ENCODE results near the gene CD99L2.

The CD99L2 gene

GRCh38 chrX:150856785-150857184 lies 41.7 kb downstream of the CD99L2 start:
- no peaks in the 10 kb centered on the region for H3K27me3 ChIP-seq (ENCODE audit: control insufficient read depth in 1 of 2, insufficient read depth in 2 of 2, low read length in 2 of 2)
- no peak overlapping the region for H3K27ac ChIP-seq (ENCODE audit: low read length)
- no peak overlapping the region for H3K9ac ChIP-seq (ENCODE audit: low read length in 2 of 2)
- H3K4me3 ChIP-seq (ENCODE audit: low read length in 2 of 2) = no peak overlapping the region
- H3K9me3 ChIP-seq (ENCODE audit: control insufficient read depth in 2 of 2, low read length in 2 of 2) = no peaks in the 10 kb centered on the region
- H3K4me1 ChIP-seq (ENCODE audit: control insufficient read depth, insufficient read depth, low read length) = no peaks in the 10 kb centered on the region
- H3K36me3 ChIP-seq (ENCODE audit: control insufficient read depth in 2 of 2, insufficient read depth in 2 of 2, low read length in 2 of 2) = no peaks in the 10 kb centered on the region

GRCh38 chrX:150856101-150856500 lies 42.4 kb downstream of the CD99L2 start:
- Histone ChIP-seq H3K9me3 (ENCODE audit: control insufficient read depth in 2 of 2, low read length in 2 of 2) (no peaks in the 10 kb centered on the region), H3K4me3 (ENCODE audit: low read length in 2 of 2) (no peak overlapping the region), H3K4me1 (ENCODE audit: control insufficient read depth, insufficient read depth, low read length) (no peaks in the 10 kb centered on the region), H3K27me3 (ENCODE audit: control insufficient read depth in 1 of 2, insufficient read depth in 2 of 2, low read length in 2 of 2) (no peaks in the 10 kb centered on the region), H3K36me3 (ENCODE audit: control insufficient read depth in 2 of 2, insufficient read depth in 2 of 2, low read length in 2 of 2) (no peaks in the 10 kb centered on the region), H3K9ac (ENCODE audit: low read length in 2 of 2) (no peak overlapping the region), H3K27ac (ENCODE audit: low read length) (no peak overlapping the region)

- Histone ChIP-seq H3K27me3 (ENCODE audit: control insufficient read depth in 1 of 2, insufficient read depth in 2 of 2, low read length in 2 of 2) (no peaks in the 10 kb centered on the region), H3K4me1 (ENCODE audit: control insufficient read depth, insufficient read depth, low read length) (no peaks in the 10 kb centered on the region), H3K9ac (ENCODE audit: low read length in 2 of 2) (no peak overlapping the region), H3K4me3 (ENCODE audit: low read length in 2 of 2) (no peak overlapping the region), H3K27ac (ENCODE audit: low read length) (no peak overlapping the region), H3K36me3 (ENCODE audit: control insufficient read depth in 2 of 2, insufficient read depth in 2 of 2, low read length in 2 of 2) (no peaks in the 10 kb centered on the region), H3K9me3 (ENCODE audit: control insufficient read depth in 2 of 2, low read length in 2 of 2) (no peaks in the 10 kb centered on the region)
Observed at GRCh38 chrX:150854856-150855255, 43.6 kb downstream of the CD99L2 start.

GRCh38 chrX:150849996-150850720 lies 48.3 kb downstream of the CD99L2 start:
- no peaks in the 10 kb centered on the region for H3K27me3 ChIP-seq (ENCODE audit: control insufficient read depth in 1 of 2, insufficient read depth in 2 of 2, low read length in 2 of 2)
- no peak overlapping the region for H3K9ac ChIP-seq (ENCODE audit: low read length in 2 of 2)
- no peak overlapping the region for H3K4me3 ChIP-seq (ENCODE audit: low read length in 2 of 2)
- H3K27ac ChIP-seq (ENCODE audit: low read length) = no peak overlapping the region
- no peaks in the 10 kb centered on the region for H3K36me3 ChIP-seq (ENCODE audit: control insufficient read depth in 2 of 2, insufficient read depth in 2 of 2, low read length in 2 of 2)
- no peaks in the 10 kb centered on the region for H3K4me1 ChIP-seq (ENCODE audit: control insufficient read depth, insufficient read depth, low read length)
- no peaks in the 10 kb centered on the region for H3K9me3 ChIP-seq (ENCODE audit: control insufficient read depth in 2 of 2, low read length in 2 of 2)

DNA sequence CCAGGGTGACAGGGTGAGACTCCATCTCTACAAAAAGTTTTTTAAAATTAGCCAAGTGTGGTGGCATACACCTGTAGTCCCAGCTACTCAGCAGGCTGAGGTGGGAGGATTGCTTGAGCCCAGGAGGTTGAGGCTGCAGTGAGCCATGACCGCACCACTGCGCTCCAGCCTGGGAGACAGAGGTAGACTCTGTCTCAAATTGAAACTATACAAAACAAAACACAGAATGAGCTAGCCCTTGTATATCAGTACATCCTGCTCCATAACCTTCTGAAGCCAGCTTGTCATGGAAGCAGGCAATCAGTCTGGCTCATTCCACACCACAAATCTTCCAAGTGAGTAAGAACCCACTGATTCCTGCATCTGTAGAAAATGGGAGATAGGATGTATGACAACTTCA lies 49.0 kb downstream of the CD99L2 start:
- H3K27me3 ChIP-seq (ENCODE audit: control insufficient read depth in 1 of 2, insufficient read depth in 2 of 2, low read length in 2 of 2) = no peaks in the 10 kb centered on the region
- H3K27ac ChIP-seq (ENCODE audit: low read length) = no peak overlapping the region
- no peaks in the 10 kb centered on the region for H3K9me3 ChIP-seq (ENCODE audit: control insufficient read depth in 2 of 2, low read length in 2 of 2)
- no peak overlapping the region for H3K9ac ChIP-seq (ENCODE audit: low read length in 2 of 2)
- H3K4me3 ChIP-seq (ENCODE audit: low read length in 2 of 2) = no peak overlapping the region
- no peaks in the 10 kb centered on the region for H3K4me1 ChIP-seq (ENCODE audit: control insufficient read depth, insufficient read depth, low read length)
- no peaks in the 10 kb centered on the region for H3K36me3 ChIP-seq (ENCODE audit: control insufficient read depth in 2 of 2, insufficient read depth in 2 of 2, low read length in 2 of 2)

DNA sequence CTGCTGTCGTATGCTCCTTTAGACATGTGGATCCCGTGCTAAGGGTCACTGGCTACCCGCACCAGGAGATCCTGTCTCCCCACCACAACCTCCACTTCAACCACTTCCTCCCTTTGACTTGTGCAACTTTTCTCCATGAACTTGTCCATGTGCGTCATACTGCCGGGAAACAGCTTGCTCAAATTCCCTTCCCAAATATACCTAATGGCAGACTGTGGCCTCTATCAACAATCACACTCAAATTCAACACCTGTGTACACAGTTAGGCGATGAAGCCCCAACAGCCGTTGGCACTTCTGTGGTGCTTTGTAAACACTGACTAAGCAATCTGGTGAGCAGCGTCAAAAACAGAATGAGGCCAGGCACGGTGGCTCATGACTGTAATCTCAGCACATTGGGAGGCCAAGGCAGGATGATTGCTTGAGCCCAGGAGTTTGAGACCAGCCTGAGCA lies 49.5 kb downstream of the CD99L2 start:
- Histone ChIP-seq H3K36me3 (ENCODE audit: control insufficient read depth in 2 of 2, insufficient read depth in 2 of 2, low read length in 2 of 2) (no peaks in the 10 kb centered on the region), H3K27ac (ENCODE audit: low read length) (no peak overlapping the region), H3K9me3 (ENCODE audit: control insufficient read depth in 2 of 2, low read length in 2 of 2) (no peaks in the 10 kb centered on the region), H3K27me3 (ENCODE audit: control insufficient read depth in 1 of 2, insufficient read depth in 2 of 2, low read length in 2 of 2) (no peaks in the 10 kb centered on the region), H3K4me3 (ENCODE audit: low read length in 2 of 2) (no peak overlapping the region), H3K9ac (ENCODE audit: low read length in 2 of 2) (no peak overlapping the region), H3K4me1 (ENCODE audit: control insufficient read depth, insufficient read depth, low read length) (no peaks in the 10 kb centered on the region)

DNA sequence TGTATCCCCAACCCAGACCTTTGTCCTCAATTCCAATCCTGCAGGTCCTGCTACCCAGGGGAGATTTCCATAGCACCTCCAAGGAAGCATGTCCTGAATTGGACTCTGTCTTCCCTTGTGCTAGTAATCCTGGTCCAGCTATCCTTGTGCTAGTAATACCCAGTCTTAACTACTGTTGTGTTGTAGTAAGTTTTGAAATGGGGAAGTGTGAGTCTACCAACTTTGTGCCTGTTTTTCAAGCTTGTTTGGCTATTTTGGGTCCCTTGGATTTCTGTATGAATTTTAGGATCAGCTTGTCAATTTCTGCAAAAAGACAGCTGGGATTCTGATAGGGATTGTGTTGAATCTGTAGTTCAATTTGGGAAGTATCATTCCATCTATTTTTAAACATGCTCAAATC lies 51.4 kb downstream of the CD99L2 start:
- H3K4me1 ChIP-seq (ENCODE audit: control insufficient read depth, insufficient read depth, low read length) = no peaks in the 10 kb centered on the region
- no peaks in the 10 kb centered on the region for H3K36me3 ChIP-seq (ENCODE audit: control insufficient read depth in 2 of 2, insufficient read depth in 2 of 2, low read length in 2 of 2)
- no peak overlapping the region for H3K27ac ChIP-seq (ENCODE audit: low read length)
- no peak overlapping the region for H3K9ac ChIP-seq (ENCODE audit: low read length in 2 of 2)
- no peak overlapping the region for H3K4me3 ChIP-seq (ENCODE audit: low read length in 2 of 2)
- H3K9me3 ChIP-seq (ENCODE audit: control insufficient read depth in 2 of 2, low read length in 2 of 2) = no peaks in the 10 kb centered on the region
- no peaks in the 10 kb centered on the region for H3K27me3 ChIP-seq (ENCODE audit: control insufficient read depth in 1 of 2, insufficient read depth in 2 of 2, low read length in 2 of 2)

- Histone ChIP-seq H3K9ac (ENCODE audit: low read length in 2 of 2) (no peak overlapping the region), H3K4me3 (ENCODE audit: low read length in 2 of 2) (no peak overlapping the region), H3K9me3 (ENCODE audit: control insufficient read depth in 2 of 2, low read length in 2 of 2) (no peaks in the 10 kb centered on the region), H3K4me1 (ENCODE audit: control insufficient read depth, insufficient read depth, low read length) (no peaks in the 10 kb centered on the region), H3K36me3 (ENCODE audit: control insufficient read depth in 2 of 2, insufficient read depth in 2 of 2, low read length in 2 of 2) (no peaks in the 10 kb centered on the region), H3K27me3 (ENCODE audit: control insufficient read depth in 1 of 2, insufficient read depth in 2 of 2, low read length in 2 of 2) (no peaks in the 10 kb centered on the region), H3K27ac (ENCODE audit: low read length) (no peak overlapping the region)
Observed at GRCh38 chrX:150846130-150846529, 52.3 kb downstream of the CD99L2 start.

DNA sequence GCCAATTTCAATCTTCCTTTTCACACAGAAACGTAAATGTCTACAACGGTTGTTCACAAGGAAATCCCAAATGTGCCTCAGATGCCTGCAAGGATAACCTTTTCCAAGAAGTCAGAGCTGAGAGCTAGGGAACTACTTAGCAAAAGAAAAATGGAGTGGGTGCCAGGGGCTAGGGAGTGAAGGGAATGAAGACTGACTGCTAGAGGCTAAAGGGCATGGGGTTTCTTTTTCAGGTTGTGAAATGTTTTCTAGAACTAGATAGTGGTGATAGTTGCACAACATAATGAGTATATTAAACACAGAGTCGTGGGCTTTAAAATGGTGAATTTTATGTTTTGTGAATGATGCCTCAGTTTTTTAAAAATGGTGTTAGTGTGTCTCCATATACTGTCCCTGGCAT lies 53.4 kb downstream of the CD99L2 start:
- no peaks in the 10 kb centered on the region for H3K36me3 ChIP-seq (ENCODE audit: control insufficient read depth in 2 of 2, insufficient read depth in 2 of 2, low read length in 2 of 2)
- H3K9ac ChIP-seq (ENCODE audit: low read length in 2 of 2) = no peak overlapping the region
- no peaks in the 10 kb centered on the region for H3K9me3 ChIP-seq (ENCODE audit: control insufficient read depth in 2 of 2, low read length in 2 of 2)
- no peak overlapping the region for H3K27ac ChIP-seq (ENCODE audit: low read length)
- H3K4me3 ChIP-seq (ENCODE audit: low read length in 2 of 2) = no peak overlapping the region
- H3K4me1 ChIP-seq (ENCODE audit: control insufficient read depth, insufficient read depth, low read length) = no peaks in the 10 kb centered on the region
- no peaks in the 10 kb centered on the region for H3K27me3 ChIP-seq (ENCODE audit: control insufficient read depth in 1 of 2, insufficient read depth in 2 of 2, low read length in 2 of 2)

- Histone ChIP-seq H3K4me1 (ENCODE audit: control insufficient read depth, insufficient read depth, low read length) (no peaks in the 10 kb centered on the region), H3K27me3 (ENCODE audit: control insufficient read depth in 1 of 2, insufficient read depth in 2 of 2, low read length in 2 of 2) (no peaks in the 10 kb centered on the region), H3K4me3 (ENCODE audit: low read length in 2 of 2) (no peak overlapping the region), H3K9me3 (ENCODE audit: control insufficient read depth in 2 of 2, low read length in 2 of 2) (no peaks in the 10 kb centered on the region), H3K9ac (ENCODE audit: low read length in 2 of 2) (no peak overlapping the region), H3K27ac (ENCODE audit: low read length) (no peak overlapping the region), H3K36me3 (ENCODE audit: control insufficient read depth in 2 of 2, insufficient read depth in 2 of 2, low read length in 2 of 2) (no peaks in the 10 kb centered on the region)
Observed at GRCh38 chrX:150844016-150844415, 54.5 kb downstream of the CD99L2 start.

- Histone ChIP-seq H3K4me3 (ENCODE audit: low read length in 2 of 2) (no peak overlapping the region), H3K27me3 (ENCODE audit: control insufficient read depth in 1 of 2, insufficient read depth in 2 of 2, low read length in 2 of 2) (no peaks in the 10 kb centered on the region), H3K27ac (ENCODE audit: low read length) (no peak overlapping the region), H3K9me3 (ENCODE audit: control insufficient read depth in 2 of 2, low read length in 2 of 2) (no peaks in the 10 kb centered on the region), H3K4me1 (ENCODE audit: control insufficient read depth, insufficient read depth, low read length) (no peaks in the 10 kb centered on the region), H3K9ac (ENCODE audit: low read length in 2 of 2) (no peak overlapping the region), H3K36me3 (ENCODE audit: control insufficient read depth in 2 of 2, insufficient read depth in 2 of 2, low read length in 2 of 2) (no peaks in the 10 kb centered on the region)
Observed at GRCh38 chrX:150842198-150842685, 56.2 kb downstream of the CD99L2 start.
